HCT116 (cell line): ENCODE results near the gene ZBTB38. TPM values are rescaled to one million over a fixed set of nuclear protein-coding genes. Genes with fewer than 3 reads are reported as not detected.

ENCODE experiments used
- ATAC-seq: fragments of 200-7000 bp; cut with Tn5 transposase; 2 replicates; pipeline ENCODE4 v1.9.1; 2020; ENCODE audit warnings: mild to moderate bottlenecking, moderate library complexity
- BruUV-seq: library from RNA; stranded (reverse); fragments of 400-500 nt; replicated peaks from 2 replicates; lab custom pipeline; 2021; lab: Mats Ljungman, UMichigan
- CTCF ChIA-PET: fragments of 300-600 bp; sonication (Branson Sonifier 250); formaldehyde crosslinking; loops from one replicate; lab custom pipeline; 2021; ENCODE audit warnings: antibody characterized with exemption; lab: Charles Lee
- POLR2A ChIA-PET: fragments of 300-600, 350-600 bp; sonication (Branson Sonifier 250); formaldehyde crosslinking; loops from one replicate; lab custom pipeline; 2021; ENCODE audit warnings: antibody characterized with exemption; lab: Charles Lee
- RAD21 ChIA-PET, 2 experiments: fragments of 300-600 bp; sonication (Branson Sonifier 250); formaldehyde crosslinking; loops; one replicate each; lab custom pipeline; 2023; ENCODE audit warnings: low total read pairs in 2 of 2; ENCODE audit not compliant: uncharacterized antibody in 2 of 2, unreplicated experiment in 2 of 2, low non-redundant PET in 1 of 2; lab: Charles Lee
- DNase-seq: peaks from one replicate; pipeline ENCODE4 v3.0.0-alpha.2; 2010; ENCODE audit warnings: low read depth, low spot score
- H2AFZ ChIP-seq: fragments of 200-600 bp; shearing (Covaris generic), sonication (generic); 2 replicates; pipeline ENCODE4 v1.6.1; 2017; ENCODE audit warnings: low read depth, mixed run types, mixed read lengths, antibody characterized with exemption, low read length; ENCODE audit not compliant: poor library complexity, severe bottlenecking
- H3K27ac ChIP-seq: 2 replicates; pipeline ENCODE4 v1.5.1; 2012; ENCODE audit warnings: low read depth, low read length
- H3K27me3 ChIP-seq: fragments of 200-600 bp; sonication (generic); 2 replicates; pipeline ENCODE4 v1.6.1; 2016; ENCODE audit warnings: mixed run types, low read length, mixed read lengths; ENCODE audit not compliant: insufficient read depth
- H3K36me3 ChIP-seq, 2 experiments: fragments of 200-500 bp in 1 of 2; fragments of 200-600 bp in 1 of 2; sonication (Bioruptor generic) in 1 of 2; sonication (generic) in 1 of 2; 2 replicates each; pipeline versions ENCODE4 v1.5.1 to v1.6.1; 2014 to 2016; ENCODE audit warnings: low read length in 2 of 2, inconsistent platforms in 1 of 2, mixed read lengths in 1 of 2, mixed run types in 1 of 2; ENCODE audit not compliant: insufficient read depth in 2 of 2, control insufficient read depth in 1 of 2
- H3K4me1 ChIP-seq, 2 experiments: fragments of 200-600 bp in 1 of 2; sonication (generic) in 1 of 2; 2 replicates each; pipeline versions ENCODE4 v1.5.1 to v1.6.1; 2012 to 2017; ENCODE audit warnings: low read length in 2 of 2, inconsistent platforms in 1 of 2, mild to moderate bottlenecking in 1 of 2, mixed read lengths in 1 of 2, mixed run types in 1 of 2, moderate library complexity in 1 of 2; ENCODE audit not compliant: insufficient read depth in 2 of 2, control insufficient read depth in 1 of 2
- H3K4me2 ChIP-seq: fragments of 200-600 bp; sonication (generic); 2 replicates; pipeline ENCODE4 v1.6.1; 2017; ENCODE audit warnings: mixed run types, low read length, mixed read lengths
- H3K4me3 ChIP-seq, 2 experiments: fragments of 200-600 bp in 1 of 2; sonication (generic) in 1 of 2; replicated peaks in 1 of 2; 2 replicates each; pipeline ENCODE4 v1.5.1; 2011 to 2016; ENCODE audit warnings: low read length in 2 of 2, control low read depth in 1 of 2, low read depth in 1 of 2, mild to moderate bottlenecking in 1 of 2, mixed read lengths in 1 of 2, mixed run types in 1 of 2
- H3K79me2 ChIP-seq: fragments of 200-600 bp; sonication (generic); 2 replicates; pipeline ENCODE4 v1.6.1; 2017; ENCODE audit warnings: mild to moderate bottlenecking, mixed run types, low read length, moderate library complexity, mixed read lengths; ENCODE audit not compliant: insufficient read depth
- H3K9ac ChIP-seq: fragments of 200-600 bp; sonication (generic); 2 replicates; pipeline ENCODE4 v1.6.1; 2016; ENCODE audit warnings: low read length, mixed read lengths
- H3K9me2 ChIP-seq: fragments of 200-600 bp; sonication (generic), shearing (Covaris generic); 2 replicates; pipeline ENCODE4 v1.6.1; 2017; ENCODE audit warnings: mixed run types, mild to moderate bottlenecking, moderate library complexity; ENCODE audit not compliant: insufficient read depth
- H3K9me3 ChIP-seq, 2 experiments: fragments of 200-500 bp in 1 of 2; fragments of 200-600 bp in 1 of 2; sonication (Bioruptor generic) in 1 of 2; sonication (generic) in 1 of 2; 2 replicates each; pipeline ENCODE4 v1.6.1; 2014 to 2017; ENCODE audit warnings: low read length in 2 of 2, mixed read lengths in 2 of 2, inconsistent platforms in 1 of 2, low read depth in 1 of 2, mild to moderate bottlenecking in 1 of 2, mixed run types in 1 of 2, moderate library complexity in 1 of 2; ENCODE audit not compliant: control insufficient read depth in 1 of 2, insufficient read depth in 1 of 2
- H4K20me1 ChIP-seq: fragments of 200-600 bp; sonication (generic), shearing (Covaris generic); 2 replicates; pipeline ENCODE4 v1.6.1; 2017; ENCODE audit warnings: mixed run types, mild to moderate bottlenecking, moderate library complexity; ENCODE audit not compliant: insufficient read depth
- CEBPB ChIP-seq: IDR thresholded peaks from 2 replicates; pipeline ENCODE4 v1.6.1; 2012; ENCODE audit warnings: low read depth
- EGR1 ChIP-seq: IDR thresholded peaks from 2 replicates; pipeline ENCODE4 v1.6.1; 2012; ENCODE audit warnings: low read depth
- EZH2 ChIP-seq: fragments of 200-600 bp; sonication (generic); IDR thresholded peaks from 2 replicates; pipeline ENCODE4 v1.6.1; 2017; ENCODE audit warnings: antibody characterized with exemption, mixed run types
- EZH2phosphoT487 ChIP-seq: fragments of 200-600 bp; IDR thresholded peaks from 2 replicates; pipeline ENCODE4 v1.6.1; 2018; ENCODE audit warnings: antibody characterized with exemption, borderline replicate concordance
- FOSL1 ChIP-seq: IDR thresholded peaks from 2 replicates; pipeline ENCODE4 v1.6.1; 2012; ENCODE audit warnings: low read depth
- POLR2AphosphoS5 ChIP-seq: IDR thresholded peaks from 2 replicates; pipeline ENCODE4 v1.6.1; 2011; ENCODE audit warnings: mild to moderate bottlenecking, low read depth, low read length, moderate library complexity
- REST ChIP-seq: IDR thresholded peaks from 2 replicates; pipeline ENCODE4 v1.6.1; 2012; ENCODE audit warnings: low read depth
- SIN3A ChIP-seq: IDR thresholded peaks from 2 replicates; pipeline ENCODE4 v1.6.1; 2012; ENCODE audit warnings: low read depth
- SP1 ChIP-seq: IDR thresholded peaks from 2 replicates; pipeline ENCODE4 v1.6.1; 2012; ENCODE audit warnings: low read depth
- SRF ChIP-seq: IDR thresholded peaks from 2 replicates; pipeline ENCODE4 v1.6.1; 2012; ENCODE audit warnings: low read depth
- TCF7L2 ChIP-seq: IDR thresholded peaks from 2 replicates; pipeline ENCODE4 v1.7.0; 2011; ENCODE audit warnings: borderline replicate concordance, inconsistent platforms; ENCODE audit not compliant: insufficient read depth, insufficient read length; ENCODE audit errors: extremely low read depth
- ZFX ChIP-seq: fragments of 450-650 bp; IDR thresholded peaks from 2 replicates; pipeline ENCODE4 v1.6.1; 2017
- intact Hi-C: fragments of 100-400 bp; cut with micrococcal nuclease; formaldehyde crosslinking; loops from 2 replicates; pipeline ENCODE4 v1.10.0; 2022
- total RNA-seq: library from RNA; stranded (reverse); gene quantifications from one replicate; pipeline ENCODE4 v1.2.1, GENCODE V29; 2021; ENCODE audit not compliant: unreplicated experiment

The ZBTB38 gene
- total RNA-seq, 1 experiment from 2014 or later, result 33.5 TPM

- no peaks in the 10 kb centered on the region for H3K9me2 ChIP-seq
- H3K27ac ChIP-seq, result no peak overlapping the region
- H3K27me3 ChIP-seq, result no peaks in the 10 kb centered on the region
- H3K4me2 ChIP-seq, result no peak overlapping the region
- H3K36me3 ChIP-seq, result no peaks in the 10 kb centered on the region
- H3K4me1 ChIP-seq, result peaks cover 0 to 10% of the 10 kb centered on the region in 2 experiments; a peak in 2 of 4 replicates
- ChIA-PET POLR2A (no interaction called here), RAD21 (no interaction called here), CTCF (no interaction called here)
- H2AFZ ChIP-seq, result no peak overlapping the region
- intact Hi-C loops, result no loop called here
- H3K79me2 ChIP-seq, result no peaks in the 10 kb centered on the region
- no peak overlapping the region for H3K4me3 ChIP-seq
- no peak overlapping the region for H3K9ac ChIP-seq
- no TSS peak for BruUV-seq
- no peak for TF ChIP-seq ZFX
- TF ChIP-seq CEBPB, result no peak
- no peak for TF ChIP-seq TCF7L2
- no peak for TF ChIP-seq EGR1
- TF ChIP-seq SP1, result no peak
- no peak for TF ChIP-seq REST
- no peak for TF ChIP-seq FOSL1
- no peak for TF ChIP-seq EZH2phosphoT487
- TF ChIP-seq SRF, result no peak
- TF ChIP-seq POLR2AphosphoS5, result no peak
- no peak for TF ChIP-seq EZH2
- TF ChIP-seq SIN3A, result no peak
- no peak for ATAC-seq
- no peak for DNase-seq
- no peaks in the 10 kb centered on the region for H3K9me3 ChIP-seq
- H4K20me1 ChIP-seq, result no peaks in the 10 kb centered on the region
Measured at GRCh38 chr3:141335531-141336061, 32.7 kb upstream of the ZBTB38 start.
